ENCODE measurements around the gene ZNF337.
"Not testable (repeated sequence)": the region's sequence is repeated elsewhere in the genome, so short reads cannot be mapped to it uniquely, and the experiment has no call there.

The ZNF337 gene

GRCh38 chr20:25644814-25645213 lies 51.8 kb downstream of the ZNF337 start:
- TF ChIP-seq CTCF (IDR thresholded peaks at IDR 0.05; ENCODE audit: low read length, missing control alignments), result no peak
- no peak for DNase-seq (ENCODE audit: low read depth)
- no peak overlapping the region for H3K4me3 ChIP-seq (replicated peaks; ENCODE audit: low read depth, low read length)

- no peak for TF ChIP-seq CTCF (IDR thresholded peaks at IDR 0.05; ENCODE audit: low read length, missing control alignments)
- no peak overlapping the region for H3K4me3 ChIP-seq (replicated peaks; ENCODE audit: low read depth, low read length)
- DNase-seq (ENCODE audit: low read depth), result no peak
These were observed 52.9 kb downstream of the ZNF337 start for GRCh38 chr20:25643716-25644115.

GRCh38 chr20:25637247-25637646 lies 59.4 kb downstream of the ZNF337 start:
- no peak for DNase-seq (ENCODE audit: low read depth)
- TF ChIP-seq CTCF (IDR thresholded peaks at IDR 0.05; ENCODE audit: low read length, missing control alignments), result no peak
- no peak overlapping the region for H3K4me3 ChIP-seq (replicated peaks; ENCODE audit: low read depth, low read length)

- no peak overlapping the region for H3K4me3 ChIP-seq (replicated peaks; ENCODE audit: low read depth, low read length)
- no peak for TF ChIP-seq CTCF (IDR thresholded peaks at IDR 0.05; ENCODE audit: low read length, missing control alignments)
- no peak for DNase-seq (ENCODE audit: low read depth)
These were observed 63.5 kb downstream of the ZNF337 start for GRCh38 chr20:25632940-25633790.

- H3K4me3 ChIP-seq (replicated peaks; ENCODE audit: low read depth, low read length); DNase-seq (ENCODE audit: low read depth): not testable (repeated sequence)
These were observed 66.0 kb downstream of the ZNF337 start for GRCh38 chr20:25630615-25631014.

GRCh38 chr20:25629816-25630499 lies 66.7 kb downstream of the ZNF337 start:
- TF ChIP-seq CTCF (IDR thresholded peaks at IDR 0.05; ENCODE audit: low read length, missing control alignments), result no peak
- DNase-seq (ENCODE audit: low read depth), result no peak

GRCh38 chr20:25626779-25627178 lies 69.9 kb downstream of the ZNF337 start:
- no peak for TF ChIP-seq CTCF (IDR thresholded peaks at IDR 0.05; ENCODE audit: low read length, missing control alignments)
- no peak overlapping the region for H3K4me3 ChIP-seq (replicated peaks; ENCODE audit: low read depth, low read length)
- no peak for DNase-seq (ENCODE audit: low read depth)

More at GRCh38 chr20:25629816-25630499, 66.7 kb downstream of the ZNF337 start:
- no peak overlapping the region for H3K4me3 ChIP-seq (replicated peaks; ENCODE audit: low read depth, low read length)
